ENCODE results near the gene MAPKAP1.

GRCh38 chr9:125654121-125654520, 52.9 kb downstream of the MAPKAP1 start:
- TF ChIP-seq CTCF (conservative IDR thresholded peaks at IDR 0.05; ENCODE audit: low read depth in 2 of 2) (no peak), EZH2phosphoT487 (IDR thresholded peaks at IDR 0.05; ENCODE audit: unreplicated experiment) (no peak), JUNB (IDR thresholded peaks at IDR 0.05; ENCODE audit: unreplicated experiment) (no peak), POLR2AphosphoS5 (IDR thresholded peaks at IDR 0.05; ENCODE audit: low read depth) (no peak), ZNF331 (CRISPR knock-in tag; IDR thresholded peaks at IDR 0.05; ENCODE audit: low read depth) (no peak), EZH2 (IDR thresholded peaks at IDR 0.05; ENCODE audit: low read depth, unreplicated experiment) (no peak)
- TF ChIP-seq, protein P1, sequence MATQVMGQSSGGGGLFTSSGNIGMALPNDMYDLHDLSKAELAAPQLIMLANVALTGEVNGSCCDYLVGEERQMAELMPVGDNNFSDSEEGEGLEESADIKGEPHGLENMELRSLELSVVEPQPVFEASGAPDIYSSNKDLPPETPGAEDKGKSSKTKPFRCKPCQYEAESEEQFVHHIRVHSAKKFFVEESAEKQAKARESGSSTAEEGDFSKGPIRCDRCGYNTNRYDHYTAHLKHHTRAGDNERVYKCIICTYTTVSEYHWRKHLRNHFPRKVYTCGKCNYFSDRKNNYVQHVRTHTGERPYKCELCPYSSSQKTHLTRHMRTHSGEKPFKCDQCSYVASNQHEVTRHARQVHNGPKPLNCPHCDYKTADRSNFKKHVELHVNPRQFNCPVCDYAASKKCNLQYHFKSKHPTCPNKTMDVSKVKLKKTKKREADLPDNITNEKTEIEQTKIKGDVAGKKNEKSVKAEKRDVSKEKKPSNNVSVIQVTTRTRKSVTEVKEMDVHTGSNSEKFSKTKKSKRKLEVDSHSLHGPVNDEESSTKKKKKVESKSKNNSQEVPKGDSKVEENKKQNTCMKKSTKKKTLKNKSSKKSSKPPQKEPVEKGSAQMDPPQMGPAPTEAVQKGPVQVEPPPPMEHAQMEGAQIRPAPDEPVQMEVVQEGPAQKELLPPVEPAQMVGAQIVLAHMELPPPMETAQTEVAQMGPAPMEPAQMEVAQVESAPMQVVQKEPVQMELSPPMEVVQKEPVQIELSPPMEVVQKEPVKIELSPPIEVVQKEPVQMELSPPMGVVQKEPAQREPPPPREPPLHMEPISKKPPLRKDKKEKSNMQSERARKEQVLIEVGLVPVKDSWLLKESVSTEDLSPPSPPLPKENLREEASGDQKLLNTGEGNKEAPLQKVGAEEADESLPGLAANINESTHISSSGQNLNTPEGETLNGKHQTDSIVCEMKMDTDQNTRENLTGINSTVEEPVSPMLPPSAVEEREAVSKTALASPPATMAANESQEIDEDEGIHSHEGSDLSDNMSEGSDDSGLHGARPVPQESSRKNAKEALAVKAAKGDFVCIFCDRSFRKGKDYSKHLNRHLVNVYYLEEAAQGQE (IDR thresholded peaks at IDR 0.05; ENCODE audit: unreplicated experiment), result no peak

Measured in GM23338 (cell line).